Skeletal muscle cell (primary cell): Measurements from ENCODE around the gene VASP.

ENCODE experiments used
- DNase-seq: peaks from one replicate; pipeline ENCODE4 v3.0.0-alpha.2; 2010; ENCODE audit warnings: low read depth
- H3K4me3 ChIP-seq: 2 replicates; pipeline ENCODE4 v1.5.1; 2011; ENCODE audit warnings: low read depth, mild to moderate bottlenecking, control low read depth, low read length, moderate library complexity

VASP gene

GRCh38 chr19:45472563-45473366 lies 34.5 kb upstream of the VASP start:
- DNase-seq: no peak
- peak overlapping the region; percentile 18 for H3K4me3 ChIP-seq

DNA sequence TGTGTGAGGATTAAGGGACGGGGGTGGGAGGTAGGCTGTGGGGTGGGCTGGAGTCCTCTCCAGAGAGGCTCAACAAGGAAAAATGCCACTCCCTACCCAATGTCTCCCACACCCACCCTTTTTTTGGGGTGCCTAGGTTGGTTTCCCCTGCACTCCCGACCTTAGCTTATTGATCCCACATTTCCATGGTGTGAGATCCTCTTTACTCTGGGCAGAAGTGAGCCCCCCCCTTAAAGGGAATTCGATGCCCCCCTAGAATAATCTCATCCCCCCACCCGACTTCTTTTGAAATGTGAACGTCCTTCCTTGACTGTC lies 34.0 kb upstream of the VASP start:
- no peak overlapping the region for H3K4me3 ChIP-seq
- DNase-seq: no peak

DNA sequence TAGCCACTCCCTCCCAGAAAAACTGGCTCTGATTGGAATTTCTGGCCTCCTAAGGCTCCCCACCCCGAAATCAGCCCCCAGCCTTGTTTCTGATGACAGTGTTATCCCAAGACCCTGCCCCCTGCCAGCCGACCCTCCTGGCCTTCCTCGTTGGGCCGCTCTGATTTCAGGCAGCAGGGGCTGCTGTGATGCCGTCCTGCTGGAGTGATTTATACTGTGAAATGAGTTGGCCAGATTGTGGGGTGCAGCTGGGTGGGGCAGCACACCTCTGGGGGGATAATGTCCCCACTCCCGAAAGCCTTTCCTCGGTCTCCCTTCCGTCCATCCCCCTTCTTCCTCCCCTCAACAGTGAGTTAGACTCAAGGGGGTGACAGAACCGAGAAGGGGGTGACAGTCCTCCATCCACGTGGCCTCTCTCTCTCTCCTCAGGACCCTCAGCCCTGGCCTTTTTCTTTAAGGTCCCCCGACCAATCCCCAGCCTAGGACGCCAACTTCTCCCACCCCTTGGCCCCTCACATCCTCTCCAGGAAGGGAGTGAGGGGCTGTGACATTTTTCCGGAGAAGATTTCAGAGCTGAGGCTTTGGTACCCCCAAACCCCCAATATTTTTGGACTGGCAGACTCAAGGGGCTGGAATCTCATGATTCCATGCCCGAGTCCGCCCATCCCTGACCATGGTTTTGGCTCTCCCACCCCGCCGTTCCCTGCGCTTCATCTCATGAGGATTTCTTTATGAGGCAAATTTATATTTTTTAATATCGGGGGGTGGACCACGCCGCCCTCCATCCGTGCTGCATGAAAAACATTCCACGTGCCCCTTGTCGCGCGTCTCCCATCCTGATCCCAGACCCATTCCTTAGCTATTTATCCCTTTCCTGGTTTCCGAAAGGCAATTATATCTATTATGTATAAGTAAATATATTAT lies 33.3 kb upstream of the VASP start:
- DNase-seq: no peak
- no peak overlapping the region for H3K4me3 ChIP-seq

DNA sequence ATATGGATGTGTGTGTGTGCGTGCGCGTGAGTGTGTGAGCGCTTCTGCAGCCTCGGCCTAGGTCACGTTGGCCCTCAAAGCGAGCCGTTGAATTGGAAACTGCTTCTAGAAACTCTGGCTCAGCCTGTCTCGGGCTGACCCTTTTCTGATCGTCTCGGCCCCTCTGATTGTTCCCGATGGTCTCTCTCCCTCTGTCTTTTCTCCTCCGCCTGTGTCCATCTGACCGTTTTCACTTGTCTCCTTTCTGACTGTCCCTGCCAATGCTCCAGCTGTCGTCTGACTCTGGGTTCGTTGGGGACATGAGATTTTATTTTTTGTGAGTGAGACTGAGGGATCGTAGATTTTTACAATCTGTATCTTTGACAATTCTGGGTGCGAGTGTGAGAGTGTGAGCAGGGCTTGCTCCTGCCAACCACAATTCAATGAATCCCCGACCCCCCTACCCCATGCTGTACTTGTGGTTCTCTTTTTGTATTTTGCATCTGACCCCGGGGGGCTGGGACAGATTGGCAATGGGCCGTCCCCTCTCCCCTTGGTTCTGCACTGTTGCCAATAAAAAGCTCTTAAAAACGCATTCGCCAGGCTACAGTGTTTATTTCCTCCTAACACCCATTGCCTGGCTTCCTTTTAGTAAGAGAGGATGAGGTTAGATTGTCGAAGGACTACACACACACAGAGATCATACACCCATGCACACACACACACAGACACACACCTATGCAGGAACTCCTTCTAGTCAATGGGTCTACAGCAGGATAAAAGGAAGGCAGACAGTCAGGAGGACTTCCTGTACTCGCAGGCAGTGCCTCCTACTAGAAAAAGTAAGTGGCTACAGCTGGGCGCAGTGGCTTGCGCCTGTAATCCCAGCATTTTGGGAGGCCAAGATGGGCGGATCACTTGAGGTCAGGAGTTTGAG lies 32.4 kb upstream of the VASP start:
- DNase-seq: no peak
- no peak overlapping the region for H3K4me3 ChIP-seq

DNA sequence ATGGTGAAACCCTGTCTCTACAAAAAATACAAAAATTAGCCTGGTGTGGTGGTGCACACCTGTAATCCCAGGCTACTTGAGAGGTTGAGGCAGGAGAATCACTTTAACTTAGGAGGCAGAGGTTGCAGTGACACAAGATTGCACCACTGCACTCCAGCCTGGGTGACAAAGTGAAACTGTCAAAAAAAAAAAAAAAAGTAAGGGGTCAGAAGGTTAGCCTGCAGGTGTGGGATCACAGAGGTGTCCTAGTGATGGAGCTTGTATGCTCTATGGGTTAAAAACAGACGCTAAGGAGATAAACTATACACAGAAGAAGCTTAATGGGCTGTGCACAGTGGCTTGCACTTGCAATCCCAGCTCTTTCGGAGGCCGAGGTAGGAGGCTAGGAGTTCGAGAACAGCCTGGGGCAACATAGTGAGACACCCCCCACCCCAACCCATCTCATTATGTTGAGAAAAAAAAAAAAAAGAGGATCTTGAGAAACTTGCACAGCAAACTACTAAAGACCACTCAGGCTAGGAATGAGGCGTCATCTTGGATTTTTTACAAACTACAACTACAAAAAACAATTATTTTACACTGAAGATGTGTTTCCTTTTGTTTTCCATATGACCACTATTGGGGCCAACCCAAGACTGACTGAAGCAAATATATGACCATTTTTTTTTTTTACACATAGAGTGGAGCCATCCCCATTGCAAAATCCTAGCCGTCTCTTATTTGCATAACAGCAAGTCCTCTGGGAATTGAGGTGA lies 31.6 kb upstream of the VASP start:
- no peak for DNase-seq
- H3K4me3 ChIP-seq: no peak overlapping the region

DNA sequence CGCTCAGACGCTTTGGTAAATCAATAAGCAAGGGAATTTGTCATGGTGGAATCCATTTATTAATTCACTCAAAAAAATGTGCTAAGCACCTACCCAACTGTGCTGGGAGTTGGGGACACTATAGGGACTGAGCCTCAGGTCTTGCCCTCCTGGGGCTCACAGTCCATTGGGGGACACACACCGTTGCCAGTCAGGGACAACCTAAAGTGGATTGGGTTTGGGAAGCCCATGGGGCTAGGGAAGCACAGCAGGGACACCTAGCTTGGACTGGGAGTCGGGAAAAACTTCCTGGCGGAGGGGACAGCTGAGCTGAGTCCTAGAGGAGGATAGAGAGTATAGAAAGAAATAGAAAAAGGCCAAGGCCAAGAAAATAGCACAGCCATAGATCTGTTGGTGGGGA lies 31.0 kb upstream of the VASP start:
- H3K4me3 ChIP-seq: no peak overlapping the region
- DNase-seq: no peak

- H3K4me3 ChIP-seq: no peak overlapping the region
These were observed 30.1 kb upstream of the VASP start for GRCh38 chr19:45477186-45477585.

GRCh38 chr19:45477713-45478453 lies 29.4 kb upstream of the VASP start:
- no peak for DNase-seq
- peak overlapping the region; percentile 72 for H3K4me3 ChIP-seq

More at GRCh38 chr19:45477186-45477585, 30.1 kb upstream of the VASP start:
- DNase-seq: no peak

DNA sequence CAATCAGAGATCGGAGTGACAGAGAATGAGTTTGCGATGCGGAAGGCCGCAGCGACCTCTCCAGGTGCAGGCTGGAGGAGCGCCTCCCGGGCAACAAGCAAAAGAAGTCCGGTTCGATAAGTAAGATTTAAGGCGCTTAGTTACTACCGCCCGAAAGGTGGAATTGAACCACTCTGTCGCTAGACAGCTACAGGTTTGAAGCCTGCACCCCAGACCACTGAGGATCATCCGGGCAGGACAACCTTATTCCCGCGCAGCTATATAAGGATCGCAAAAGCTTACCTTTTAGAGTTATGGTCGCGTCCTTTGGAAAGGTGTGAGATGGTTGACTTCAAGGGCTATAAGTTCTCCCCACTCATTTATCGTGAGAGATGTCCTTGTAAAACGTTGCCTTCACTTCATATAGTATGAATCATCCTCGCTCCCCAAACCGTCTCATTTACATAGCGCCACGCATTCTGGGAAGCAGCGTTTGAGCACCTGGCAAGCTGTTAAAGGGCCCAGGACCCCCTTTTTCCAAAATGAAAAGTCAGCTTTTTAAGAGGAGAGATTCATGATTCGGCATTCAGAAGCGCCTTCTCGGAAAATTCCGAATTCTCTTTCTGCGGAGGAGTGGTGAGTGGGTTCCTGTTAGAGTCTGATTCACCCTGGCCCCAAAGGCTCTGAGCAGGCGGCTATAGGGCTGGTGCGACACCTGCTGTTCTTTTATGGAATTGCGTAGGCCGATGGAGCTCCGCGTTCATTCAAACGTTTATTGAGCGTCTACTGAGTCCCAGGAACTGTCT lies 28.6 kb upstream of the VASP start:
- DNase-seq: peak; percentile 89
- H3K4me3 ChIP-seq: peak overlapping the region; percentile 72

GRCh38 chr19:45483033-45483432 lies 24.2 kb upstream of the VASP start:
- no peak for DNase-seq
- no peak overlapping the region for H3K4me3 ChIP-seq

GRCh38 chr19:45484273-45484945 lies 22.9 kb upstream of the VASP start:
- no peak overlapping the region for H3K4me3 ChIP-seq
- DNase-seq: no peak

DNA sequence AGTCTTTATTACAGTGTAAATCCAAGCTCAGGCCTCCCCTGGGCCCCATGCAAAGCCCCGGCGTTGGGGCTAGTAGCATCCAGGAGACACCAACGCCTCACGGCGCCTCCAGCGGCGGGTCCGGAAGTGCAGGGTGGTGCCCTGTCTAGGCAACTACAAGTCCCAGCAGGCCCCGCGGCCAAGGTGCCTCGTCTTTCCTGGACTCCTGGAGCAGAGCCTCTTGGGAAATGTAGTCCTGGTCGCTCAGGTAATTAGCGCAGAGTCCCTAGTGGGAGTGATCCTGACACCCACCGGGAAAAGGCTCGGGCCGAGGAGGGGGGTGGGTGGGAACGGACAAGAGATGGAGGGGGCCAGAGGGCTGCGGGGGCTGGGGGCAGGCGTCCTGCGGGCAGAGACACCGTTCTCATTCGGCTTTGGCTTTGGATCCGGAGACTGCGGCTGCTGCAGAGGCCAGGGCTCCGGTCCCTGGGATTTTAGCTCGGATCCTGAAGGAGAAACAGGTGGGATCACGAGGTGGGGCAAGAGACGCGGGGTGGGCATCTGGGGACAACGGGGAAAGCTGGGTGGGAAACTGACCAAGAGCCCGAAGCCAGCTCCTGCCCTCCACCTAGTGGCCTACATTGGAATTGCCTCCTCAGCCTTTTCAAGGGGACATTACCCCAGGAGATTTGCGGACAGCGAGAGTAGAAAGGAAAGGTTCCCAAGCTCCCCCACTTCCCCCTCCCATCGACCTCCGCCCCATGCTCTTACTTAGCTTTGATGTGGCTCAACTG lies 21.8 kb upstream of the VASP start:
- peak overlapping the region; percentile 62 for H3K4me3 ChIP-seq
- DNase-seq: peak; percentile 77

DNA sequence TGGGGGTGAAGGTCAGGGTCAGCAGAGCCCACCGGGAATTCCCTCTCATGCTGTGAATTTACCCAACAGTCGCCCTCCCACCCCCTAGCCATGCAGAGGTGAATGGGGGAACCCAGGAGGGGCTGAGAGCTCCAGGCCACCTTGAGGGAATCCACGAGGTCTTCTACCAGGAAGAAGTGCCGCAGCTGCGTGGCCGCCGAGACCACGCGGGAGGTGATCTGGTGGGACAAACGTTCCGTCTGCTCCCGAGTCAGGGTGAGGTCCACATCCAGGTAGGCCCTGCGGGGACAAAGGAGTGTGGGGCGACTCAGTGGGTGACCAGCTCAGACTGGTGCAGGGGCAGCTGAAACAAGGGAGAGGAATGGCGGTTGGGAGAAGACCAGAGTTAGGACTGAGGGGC lies 18.6 kb upstream of the VASP start:
- no peak for DNase-seq
- H3K4me3 ChIP-seq: no peak overlapping the region

- no peak overlapping the region for H3K4me3 ChIP-seq
- DNase-seq: no peak
These were observed 17.9 kb upstream of the VASP start for GRCh38 chr19:45489216-45489855.

DNA sequence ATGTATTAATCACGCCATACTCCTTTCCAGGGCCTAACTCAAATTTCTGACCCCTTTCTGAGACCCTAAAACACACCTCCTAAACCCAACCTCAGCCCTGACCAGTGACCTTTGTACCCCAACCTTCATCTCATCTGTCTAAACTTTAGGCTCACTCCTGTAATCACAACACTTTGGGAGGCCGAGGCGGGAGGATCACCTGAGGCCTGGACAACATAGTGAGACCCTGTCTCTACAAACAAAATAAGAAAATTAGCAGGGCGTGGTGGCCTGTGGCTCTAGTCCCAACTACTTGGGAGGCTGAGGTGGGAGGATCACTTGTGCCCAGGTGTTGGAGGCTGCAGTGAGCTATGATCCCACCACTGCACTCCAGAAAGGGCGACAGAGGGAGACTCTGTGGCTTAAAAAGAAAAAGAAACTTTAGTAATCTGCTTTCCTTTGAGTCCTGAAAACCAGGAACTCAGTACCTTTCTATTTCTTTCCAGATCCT lies 15.1 kb upstream of the VASP start:
- H3K4me3 ChIP-seq: peak overlapping the region; percentile 63
- no peak for DNase-seq
